Chondrocyte (in vitro differentiated cells): ENCODE results near the gene SLCO1C1. TPM values are rescaled to one million over a fixed set of nuclear protein-coding genes. Genes with fewer than 3 reads are reported as not detected.
A peak's percentile ranks its signal among the peaks of the same experiment; 100 is the strongest.

Experiments
- DNase-seq: peaks from one replicate; pipeline ENCODE4 v3.0.0; 2021; ENCODE audit warnings: mixed read lengths, low spot score
- H3K27ac Mint-ChIP-seq: one replicate; pipeline ENCODE4 v1.8.0; 2021; ENCODE audit warnings: mild to moderate bottlenecking, moderate library complexity, mixed read lengths; ENCODE audit not compliant: unreplicated experiment
- H3K27me3 Mint-ChIP-seq: 2 replicates; pipeline ENCODE4 v1.8.0; 2021; ENCODE audit warnings: low read depth, mixed read lengths
- H3K36me3 Mint-ChIP-seq: 2 replicates; pipeline ENCODE4 v1.8.0; 2021; ENCODE audit warnings: low read depth, mixed read lengths
- H3K4me1 Mint-ChIP-seq: 2 replicates; pipeline ENCODE4 v1.8.0; 2021; ENCODE audit warnings: low read depth, mild to moderate bottlenecking, mixed read lengths
- H3K4me3 Mint-ChIP-seq: one replicate; pipeline ENCODE4 v1.8.0; 2021; ENCODE audit warnings: mild to moderate bottlenecking, moderate library complexity, mixed read lengths; ENCODE audit not compliant: unreplicated experiment
- H3K9me3 Mint-ChIP-seq: 2 replicates; pipeline ENCODE4 v1.8.0; 2021; ENCODE audit warnings: low read depth, mixed read lengths
- long read RNA-seq: library from polyadenylated mRNA; stranded (forward); transcript quantifications from one replicate; pipeline ENCODE4 v2.0.0, GENCODE V29; 2021
- total RNA-seq: library from RNA; stranded (reverse); gene quantifications from 3 replicates; pipeline ENCODE4 v1.2.1, GENCODE V29; 2021
- TF ChIP-seq, protein P1 (sequence below): fragments of 200-600 bp; sonication (generic); IDR thresholded peaks from 2 replicates; pipeline ENCODE4 v1.5.0; 2021; ENCODE audit warnings: antibody characterized with exemption, mild to moderate bottlenecking, moderate library complexity

The SLCO1C1 gene, protein sequence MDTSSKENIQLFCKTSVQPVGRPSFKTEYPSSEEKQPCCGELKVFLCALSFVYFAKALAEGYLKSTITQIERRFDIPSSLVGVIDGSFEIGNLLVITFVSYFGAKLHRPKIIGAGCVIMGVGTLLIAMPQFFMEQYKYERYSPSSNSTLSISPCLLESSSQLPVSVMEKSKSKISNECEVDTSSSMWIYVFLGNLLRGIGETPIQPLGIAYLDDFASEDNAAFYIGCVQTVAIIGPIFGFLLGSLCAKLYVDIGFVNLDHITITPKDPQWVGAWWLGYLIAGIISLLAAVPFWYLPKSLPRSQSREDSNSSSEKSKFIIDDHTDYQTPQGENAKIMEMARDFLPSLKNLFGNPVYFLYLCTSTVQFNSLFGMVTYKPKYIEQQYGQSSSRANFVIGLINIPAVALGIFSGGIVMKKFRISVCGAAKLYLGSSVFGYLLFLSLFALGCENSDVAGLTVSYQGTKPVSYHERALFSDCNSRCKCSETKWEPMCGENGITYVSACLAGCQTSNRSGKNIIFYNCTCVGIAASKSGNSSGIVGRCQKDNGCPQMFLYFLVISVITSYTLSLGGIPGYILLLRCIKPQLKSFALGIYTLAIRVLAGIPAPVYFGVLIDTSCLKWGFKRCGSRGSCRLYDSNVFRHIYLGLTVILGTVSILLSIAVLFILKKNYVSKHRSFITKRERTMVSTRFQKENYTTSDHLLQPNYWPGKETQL
- total RNA-seq = 0.34 to 0.99 TPM (median 0.95 TPM) in 3 replicates
- long read RNA-seq = 0 reads

DNA sequence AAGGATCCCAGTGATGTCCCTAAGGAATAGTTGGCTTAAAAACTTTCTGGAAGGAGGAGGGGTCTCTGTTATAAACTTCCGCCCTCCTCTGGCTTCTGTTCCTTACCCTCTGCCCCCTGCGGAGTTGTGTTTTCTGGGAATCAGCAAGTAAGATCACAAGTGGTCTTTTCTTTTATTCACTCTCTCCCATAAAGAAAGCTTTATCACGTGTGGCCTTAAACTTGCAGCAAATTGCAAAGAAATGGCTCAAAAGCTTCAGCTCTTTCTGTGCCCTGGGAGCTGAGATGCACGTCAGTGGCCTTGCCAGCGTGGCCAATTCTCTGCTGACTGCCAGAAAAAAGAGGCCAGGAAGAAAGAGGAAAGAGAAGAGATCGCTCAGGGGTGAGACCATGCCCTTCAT lies at the start of gene SLCO1C1:
Gene SLCO1C1, plus strand, starts transcription at position 101 of the 400 bp plus-strand sequence. CDS start 4,245 bp downstream, outside the sequence.
- H3K9me3 Mint-ChIP-seq = no peaks in the 10 kb centered on the region
- H3K27ac Mint-ChIP-seq = no peak within 1 kb of the TSS
- no peaks in the 10 kb centered on the region for H3K36me3 Mint-ChIP-seq
- H3K4me3 Mint-ChIP-seq = no peak within 1 kb of the TSS
- no peak for DNase-seq
- no peaks in the 10 kb centered on the region for H3K27me3 Mint-ChIP-seq
- TF ChIP-seq, protein P1, sequence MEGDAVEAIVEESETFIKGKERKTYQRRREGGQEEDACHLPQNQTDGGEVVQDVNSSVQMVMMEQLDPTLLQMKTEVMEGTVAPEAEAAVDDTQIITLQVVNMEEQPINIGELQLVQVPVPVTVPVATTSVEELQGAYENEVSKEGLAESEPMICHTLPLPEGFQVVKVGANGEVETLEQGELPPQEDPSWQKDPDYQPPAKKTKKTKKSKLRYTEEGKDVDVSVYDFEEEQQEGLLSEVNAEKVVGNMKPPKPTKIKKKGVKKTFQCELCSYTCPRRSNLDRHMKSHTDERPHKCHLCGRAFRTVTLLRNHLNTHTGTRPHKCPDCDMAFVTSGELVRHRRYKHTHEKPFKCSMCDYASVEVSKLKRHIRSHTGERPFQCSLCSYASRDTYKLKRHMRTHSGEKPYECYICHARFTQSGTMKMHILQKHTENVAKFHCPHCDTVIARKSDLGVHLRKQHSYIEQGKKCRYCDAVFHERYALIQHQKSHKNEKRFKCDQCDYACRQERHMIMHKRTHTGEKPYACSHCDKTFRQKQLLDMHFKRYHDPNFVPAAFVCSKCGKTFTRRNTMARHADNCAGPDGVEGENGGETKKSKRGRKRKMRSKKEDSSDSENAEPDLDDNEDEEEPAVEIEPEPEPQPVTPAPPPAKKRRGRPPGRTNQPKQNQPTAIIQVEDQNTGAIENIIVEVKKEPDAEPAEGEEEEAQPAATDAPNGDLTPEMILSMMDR = no peak
- peaks cover 5% of the 10 kb centered on the region for H3K4me1 Mint-ChIP-seq

DNA sequence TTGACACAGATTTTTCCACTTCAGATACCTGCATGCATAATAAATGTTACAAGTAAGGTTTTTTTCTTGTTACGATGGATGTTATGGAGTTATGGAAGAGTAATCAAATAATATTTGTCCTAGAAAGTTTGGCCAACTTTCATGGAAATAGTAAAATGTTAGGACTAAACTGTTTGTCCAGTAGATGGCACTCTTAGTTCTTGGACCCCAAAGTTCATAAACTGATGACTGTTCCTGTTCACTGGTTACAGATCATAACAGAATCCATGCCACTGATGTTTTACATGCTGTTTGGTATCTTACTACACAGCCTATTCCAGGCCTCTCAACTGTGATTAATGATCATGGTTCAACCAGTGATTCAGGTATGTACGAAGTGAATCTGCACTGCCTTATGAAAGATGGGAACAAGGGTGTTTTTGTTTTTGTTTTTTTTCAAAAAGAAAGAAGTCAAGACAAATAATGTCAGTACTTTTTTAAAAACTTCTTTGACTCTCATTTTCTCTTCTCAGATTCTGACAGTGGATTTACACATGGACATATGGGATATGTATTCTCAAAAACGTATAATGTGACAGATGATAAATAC lies 48.8 kb upstream of the SLCO1C1 start:
- TF ChIP-seq, protein P1 = peak; percentile 89

DNA sequence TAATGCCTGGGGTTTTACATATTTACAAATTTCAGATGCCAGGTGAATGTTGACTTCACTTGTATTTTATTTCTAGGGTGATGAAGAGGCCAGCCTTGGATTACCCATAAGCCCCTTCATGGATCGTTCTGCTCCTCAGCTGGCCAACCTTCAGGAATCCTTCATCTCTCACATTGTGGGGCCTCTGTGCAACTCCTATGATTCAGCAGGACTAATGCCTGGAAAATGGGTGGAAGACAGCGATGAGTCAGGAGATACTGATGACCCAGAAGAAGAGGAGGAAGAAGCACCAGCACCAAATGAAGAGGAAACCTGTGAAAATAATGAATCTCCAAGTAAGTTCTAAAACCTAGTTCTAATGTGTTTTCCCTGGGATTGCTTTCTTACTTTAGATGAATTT lies 41.3 kb upstream of the SLCO1C1 start:
- TF ChIP-seq, protein P1 = no peak
- Mint-ChIP-seq H3K4me3 (no peak overlapping the region), H3K36me3 (peaks cover 34% of the 10 kb centered on the region), H3K27me3 (no peaks in the 10 kb centered on the region), H3K4me1 (no peaks in the 10 kb centered on the region), H3K27ac (no peak overlapping the region), H3K9me3 (no peaks in the 10 kb centered on the region)
- no peak for DNase-seq

More for the DNA sequence above, 48.8 kb upstream of the SLCO1C1 start:
- H3K9me3 Mint-ChIP-seq = no peaks in the 10 kb centered on the region
- H3K4me3 Mint-ChIP-seq = no peak overlapping the region
- DNase-seq = no peak
- H3K4me1 Mint-ChIP-seq = peaks cover 5% of the 10 kb centered on the region
- H3K27me3 Mint-ChIP-seq = no peaks in the 10 kb centered on the region
- H3K36me3 Mint-ChIP-seq = peaks cover 14% of the 10 kb centered on the region
- no peak overlapping the region for H3K27ac Mint-ChIP-seq

DNA sequence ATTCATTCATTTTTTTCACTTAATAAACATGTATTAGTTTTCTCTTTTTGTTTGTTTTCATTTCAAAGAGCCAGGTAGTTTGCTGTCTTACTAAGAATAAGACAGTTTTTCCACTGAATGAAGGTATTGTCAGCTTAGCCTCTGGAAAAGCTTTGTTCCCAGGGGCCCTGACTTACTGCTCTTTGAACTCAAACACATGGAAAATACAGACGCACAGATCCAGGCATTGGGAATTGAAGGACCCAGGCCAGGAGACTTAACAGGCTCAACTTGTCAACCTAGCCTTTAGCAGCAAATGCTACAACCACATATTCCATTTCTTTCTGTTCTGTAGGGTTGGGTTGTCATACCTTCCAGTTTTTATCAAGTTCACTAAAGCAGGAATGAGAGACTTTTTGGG lies 38.5 kb upstream of the SLCO1C1 start:
- Mint-ChIP-seq H3K4me1 (no peaks in the 10 kb centered on the region), H3K9me3 (peaks cover 14% of the 10 kb centered on the region), H3K4me3 (no peak overlapping the region), H3K36me3 (peaks cover 44% of the 10 kb centered on the region), H3K27me3 (no peaks in the 10 kb centered on the region), H3K27ac (no peak overlapping the region)
- DNase-seq = no peak
- TF ChIP-seq, protein P1 = no peak

DNA sequence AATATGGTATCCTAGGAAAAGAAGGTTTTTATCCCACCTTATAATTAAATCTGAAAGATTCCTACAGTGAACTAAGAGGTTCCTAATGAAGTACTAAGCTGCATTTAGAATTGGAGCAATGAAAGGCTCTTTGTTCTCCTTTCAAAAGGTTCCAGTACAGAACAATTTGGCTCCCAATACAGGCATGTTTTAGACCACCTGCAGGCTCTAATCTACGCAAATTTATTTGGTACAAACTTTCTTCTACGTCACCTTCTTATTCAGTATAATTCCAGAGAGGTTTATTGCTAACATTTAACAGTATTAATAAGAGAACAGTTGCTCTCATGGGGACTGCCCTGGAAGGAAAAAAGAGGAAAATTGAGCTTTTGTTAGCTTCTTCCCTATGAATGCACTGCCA lies 37.6 kb upstream of the SLCO1C1 start:
- Mint-ChIP-seq H3K4me1 (no peaks in the 10 kb centered on the region), H3K27me3 (no peaks in the 10 kb centered on the region), H3K27ac (no peak overlapping the region), H3K36me3 (peaks cover 50% of the 10 kb centered on the region), H3K4me3 (no peak overlapping the region), H3K9me3 (peaks cover 20% of the 10 kb centered on the region)
- no peak for DNase-seq
- TF ChIP-seq, protein P1 = no peak
